Astrocyte (in vitro differentiated cells and primary cell): ENCODE results near the gene HS6ST1. TPM values are rescaled to one million over a fixed set of nuclear protein-coding genes. Genes with fewer than 3 reads are reported as not detected.

Experiments
- DNase-seq: peaks from one replicate; pipeline ENCODE4 v3.0.0-alpha.2; 2010; ENCODE audit warnings: low read depth
- FAIRE-seq: peaks from 2 replicates; lab custom pipeline; 2011; peaks lifted over from hg19 to GRCh38; lab: Jason Lieb, UNC
- H2AFZ ChIP-seq: 2 replicates; pipeline ENCODE4 v1.6.0; 2012; ENCODE audit warnings: low read depth, low read length, inconsistent platforms
- H3K27ac ChIP-seq: 2 replicates; pipeline ENCODE4 v1.5.1; 2011; ENCODE audit warnings: low read depth, low read length, inconsistent platforms
- H3K27me3 ChIP-seq: 2 replicates; pipeline ENCODE4 v1.6.0; 2011; ENCODE audit warnings: low read length, inconsistent platforms; ENCODE audit not compliant: insufficient read depth
- H3K36me3 ChIP-seq: 2 replicates; pipeline ENCODE4 v1.5.1; 2011; ENCODE audit warnings: low read length, inconsistent platforms; ENCODE audit not compliant: insufficient read depth
- H3K4me1 ChIP-seq: 2 replicates; pipeline ENCODE4 v1.5.1; 2011; ENCODE audit warnings: low read length, inconsistent platforms; ENCODE audit not compliant: insufficient read depth
- H3K4me2 ChIP-seq: 2 replicates; pipeline ENCODE4 v1.6.0; 2012; ENCODE audit warnings: low read length, inconsistent platforms
- H3K4me3 ChIP-seq: 2 replicates; pipeline ENCODE4 v1.5.1; 2011; ENCODE audit warnings: low read depth, mild to moderate bottlenecking, low read length, inconsistent platforms; ENCODE audit not compliant: insufficient read depth
- H3K79me2 ChIP-seq: 2 replicates; pipeline ENCODE4 v1.6.0; 2012; ENCODE audit warnings: mild to moderate bottlenecking, low read length, inconsistent platforms; ENCODE audit not compliant: insufficient read depth
- H3K9ac ChIP-seq: 2 replicates; pipeline ENCODE4 v1.6.0; 2012; ENCODE audit warnings: mild to moderate bottlenecking, low read length, inconsistent platforms
- H3K9me3 ChIP-seq: 2 replicates; pipeline ENCODE4 v1.5.1; 2012; ENCODE audit warnings: low read depth, mild to moderate bottlenecking, low read length, inconsistent platforms; ENCODE audit not compliant: insufficient read depth
- H4K20me1 ChIP-seq: 2 replicates; pipeline ENCODE4 v1.6.0; 2012; ENCODE audit warnings: low read length, inconsistent platforms; ENCODE audit not compliant: insufficient read depth
- H3K27ac Mint-ChIP-seq: one replicate; pipeline ENCODE4 v1.8.0; 2021; ENCODE audit warnings: mild to moderate bottlenecking, mixed read lengths; ENCODE audit not compliant: unreplicated experiment
- H3K27me3 Mint-ChIP-seq: one replicate; pipeline ENCODE4 v1.8.0; 2021; ENCODE audit warnings: low read depth, mixed read lengths; ENCODE audit not compliant: unreplicated experiment
- H3K36me3 Mint-ChIP-seq: one replicate; pipeline ENCODE4 v1.8.0; 2021; ENCODE audit warnings: low read depth, mixed read lengths; ENCODE audit not compliant: unreplicated experiment
- H3K4me1 Mint-ChIP-seq: one replicate; pipeline ENCODE4 v1.8.0; 2021; ENCODE audit warnings: low read depth, mixed read lengths; ENCODE audit not compliant: unreplicated experiment
- H3K4me3 Mint-ChIP-seq: one replicate; pipeline ENCODE4 v1.8.0; 2021; ENCODE audit warnings: mild to moderate bottlenecking, moderate library complexity, mixed read lengths; ENCODE audit not compliant: unreplicated experiment
- H3K9me3 Mint-ChIP-seq: one replicate; pipeline ENCODE4 v1.8.0; 2021; ENCODE audit warnings: mild to moderate bottlenecking, mixed read lengths; ENCODE audit not compliant: unreplicated experiment
- CTCF ChIP-seq: IDR thresholded peaks from 2 replicates; pipeline ENCODE4 v1.5.1; 2011; ENCODE audit warnings: low read depth, mild to moderate bottlenecking, inconsistent platforms, low read length, moderate library complexity; ENCODE audit not compliant: insufficient read depth
- EZH2 ChIP-seq: IDR thresholded peaks from 2 replicates; pipeline ENCODE4 v1.6.1; 2012; ENCODE audit warnings: mild to moderate bottlenecking, low read length, inconsistent platforms; ENCODE audit not compliant: insufficient read depth
- total RNA-seq: library from RNA; stranded (reverse); gene quantifications from 2 replicates; pipeline ENCODE4 v1.2.1, GENCODE V29; 2021

Gene HS6ST1
- total RNA-seq, 1 donor from 2014 or later: 20.5 TPM

- Mint-ChIP-seq H3K4me3 (no peak overlapping the region), H3K4me1 (peaks cover 40% of the 10 kb centered on the region), H3K9me3 (peaks cover 8% of the 10 kb centered on the region), H3K36me3 (peaks cover 1% of the 10 kb centered on the region), H3K27ac (no peak overlapping the region), H3K27me3 (peaks cover 16% of the 10 kb centered on the region)
- Histone ChIP-seq H3K27ac (no peak overlapping the region), H4K20me1 (no peaks in the 10 kb centered on the region), H3K36me3 (no peaks in the 10 kb centered on the region), H3K9me3 (no peaks in the 10 kb centered on the region), H3K79me2 (no peaks in the 10 kb centered on the region), H3K4me2 (no peak overlapping the region), H2AFZ (no peak overlapping the region), H3K9ac (no peak overlapping the region), H3K4me1 (peaks cover 32% of the 10 kb centered on the region), H3K4me3 (no peak overlapping the region), H3K27me3 (no peaks in the 10 kb centered on the region)
- TF ChIP-seq CTCF (no peak), EZH2 (no peak)
- FAIRE-seq (no peak), DNase-seq (no peak)
Observed at GRCh38 chr2:128364441-128364911, 45.8 kb upstream of the HS6ST1 start.

- no peak overlapping the region for H3K9ac ChIP-seq
- Mint-ChIP-seq H3K36me3 (peaks cover 1% of the 10 kb centered on the region), H3K4me3 (no peak overlapping the region), H3K27me3 (peaks cover 13% of the 10 kb centered on the region), H3K27ac (no peak overlapping the region), H3K9me3 (peaks cover 8% of the 10 kb centered on the region), H3K4me1 (peaks cover 37% of the 10 kb centered on the region)
- H3K36me3 ChIP-seq: no peaks in the 10 kb centered on the region
- H3K4me2 ChIP-seq: no peak overlapping the region
- TF ChIP-seq CTCF (no peak), EZH2 (no peak)
- no peak overlapping the region for H2AFZ ChIP-seq
- H3K4me3 ChIP-seq: no peak overlapping the region
- no peak overlapping the region for H3K27ac ChIP-seq
- no peaks in the 10 kb centered on the region for H4K20me1 ChIP-seq
- peaks cover 32% of the 10 kb centered on the region for H3K4me1 ChIP-seq
- no peaks in the 10 kb centered on the region for H3K27me3 ChIP-seq
- no peak for FAIRE-seq
- H3K79me2 ChIP-seq: no peaks in the 10 kb centered on the region
- H3K9me3 ChIP-seq: no peaks in the 10 kb centered on the region
- DNase-seq: no peak
Observed at GRCh38 chr2:128363934-128364361, 45.3 kb upstream of the HS6ST1 start.

- no peak overlapping the region for H2AFZ ChIP-seq
- Mint-ChIP-seq H3K4me1 (peaks cover 37% of the 10 kb centered on the region), H3K9me3 (peaks cover 8% of the 10 kb centered on the region), H3K27me3 (peaks cover 3% of the 10 kb centered on the region), H3K27ac (peak overlapping the region; percentile 98), H3K4me3 (no peak overlapping the region), H3K36me3 (peaks cover 1% of the 10 kb centered on the region)
- H3K4me1 ChIP-seq: peaks cover 32% of the 10 kb centered on the region
- H3K9me3 ChIP-seq: no peaks in the 10 kb centered on the region
- no peaks in the 10 kb centered on the region for H3K79me2 ChIP-seq
- peak; percentile 50 for FAIRE-seq
- H3K27ac ChIP-seq: peak overlapping the region; percentile 57
- H3K27me3 ChIP-seq: no peaks in the 10 kb centered on the region
- DNase-seq: peak; percentile 83
- TF ChIP-seq CTCF (no peak), EZH2 (no peak)
- no peaks in the 10 kb centered on the region for H4K20me1 ChIP-seq
- H3K4me3 ChIP-seq: no peak overlapping the region
- H3K4me2 ChIP-seq: peak overlapping the region; percentile 62
- peak overlapping the region; percentile 72 for H3K9ac ChIP-seq
- no peaks in the 10 kb centered on the region for H3K36me3 ChIP-seq
Observed at GRCh38 chr2:128362889-128363228, 44.2 kb upstream of the HS6ST1 start.
